Thyroid gland (tissue), 4 donors: Measurements from ENCODE around the gene H1-8.

Experiments used
- CTCF ChIP-seq, 6 experiments: fragments of 200-600 bp in 3 of 6; fragments of 450-650 bp in 3 of 6; sonication (generic) in 3 of 6; IDR thresholded peaks; one replicate each; pipeline ENCODE4 v1.5.1; 2016 to 2019; ENCODE audit warnings: antibody characterized with exemption in 6 of 6, mild to moderate bottlenecking in 2 of 6, inconsistent platforms in 1 of 6, moderate library complexity in 1 of 6
- POLR2A ChIP-seq, 2 donors: fragments of 450-650 bp; IDR thresholded peaks; one replicate each; pipeline ENCODE4 v1.6.1; 2017; ENCODE audit warnings: antibody characterized with exemption in 2 of 2, mild to moderate bottlenecking in 2 of 2, moderate library complexity in 1 of 2

GRCh38 chr3:129594907-129595390 lies 52.0 kb downstream of the H1-8 start:
- TF ChIP-seq CTCF (IDR thresholded peaks at IDR 0.05), result no peak
- no peak for TF ChIP-seq POLR2A (IDR thresholded peaks at IDR 0.05)
